IPS-18c (cell line): ENCODE results near the gene STX11.

ENCODE experiments used
- H3K4me3 ChIP-seq: 2 replicates; pipeline ENCODE4 v1.7.0; 2013; ENCODE audit warnings: low read depth, mild to moderate bottlenecking, low read length, moderate library complexity; ENCODE audit not compliant: insufficient read depth
- H3K9me3 ChIP-seq: one replicate; pipeline ENCODE4 v1.6.1; 2013; ENCODE audit warnings: mild to moderate bottlenecking, low read length, moderate library complexity; ENCODE audit not compliant: control insufficient read depth, insufficient read depth

STX11 gene

DNA sequence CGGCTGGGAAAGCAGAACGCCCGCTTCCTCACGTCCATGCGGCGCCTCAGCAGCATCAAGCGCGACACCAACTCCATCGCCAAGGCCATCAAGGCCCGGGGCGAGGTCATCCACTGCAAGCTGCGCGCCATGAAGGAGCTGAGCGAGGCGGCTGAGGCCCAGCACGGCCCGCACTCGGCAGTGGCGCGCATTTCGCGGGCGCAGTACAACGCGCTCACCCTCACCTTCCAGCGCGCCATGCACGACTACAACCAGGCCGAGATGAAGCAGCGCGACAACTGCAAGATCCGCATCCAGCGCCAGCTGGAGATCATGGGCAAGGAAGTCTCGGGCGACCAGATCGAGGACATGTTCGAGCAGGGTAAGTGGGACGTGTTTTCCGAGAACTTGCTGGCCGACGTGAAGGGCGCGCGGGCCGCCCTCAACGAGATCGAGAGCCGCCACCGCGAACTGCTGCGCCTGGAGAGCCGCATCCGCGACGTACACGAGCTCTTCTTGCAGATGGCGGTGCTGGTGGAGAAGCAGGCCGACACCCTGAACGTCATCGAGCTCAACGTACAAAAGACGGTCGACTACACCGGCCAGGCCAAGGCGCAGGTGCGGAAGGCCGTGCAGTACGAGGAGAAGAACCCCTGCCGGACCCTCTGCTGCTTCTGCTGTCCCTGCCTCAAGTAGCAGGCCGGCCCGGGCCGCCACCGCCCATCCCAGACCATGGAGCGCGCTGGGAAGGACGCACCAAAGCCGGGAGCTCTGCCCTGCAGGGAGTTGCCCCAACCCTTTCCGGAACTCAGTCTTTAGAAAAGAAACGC, 36.7 kb downstream of the STX11 start:
- no peak overlapping the region for H3K4me3 ChIP-seq
- no peaks in the 10 kb centered on the region for H3K9me3 ChIP-seq

DNA sequence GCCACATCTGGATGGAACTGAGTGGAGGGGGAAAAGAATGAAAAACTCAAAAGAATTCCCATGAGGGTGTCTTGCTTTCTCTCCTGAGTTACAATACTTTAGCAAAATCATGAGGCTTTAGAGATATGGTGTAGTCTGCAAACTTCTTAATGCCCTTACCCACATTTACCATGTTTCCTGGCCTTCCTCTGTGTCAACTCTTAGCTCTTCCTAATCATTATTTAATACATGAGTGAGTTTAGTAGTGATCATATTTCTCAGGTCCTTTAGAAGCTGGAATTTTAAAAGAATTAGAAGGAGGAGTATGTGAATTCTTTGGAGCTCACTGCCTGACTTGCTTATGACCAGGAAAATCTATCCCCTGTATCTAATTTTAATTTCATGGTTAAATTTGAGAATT, 39.0 kb downstream of the STX11 start:
- H3K4me3 ChIP-seq, result no peak overlapping the region
- no peaks in the 10 kb centered on the region for H3K9me3 ChIP-seq

DNA sequence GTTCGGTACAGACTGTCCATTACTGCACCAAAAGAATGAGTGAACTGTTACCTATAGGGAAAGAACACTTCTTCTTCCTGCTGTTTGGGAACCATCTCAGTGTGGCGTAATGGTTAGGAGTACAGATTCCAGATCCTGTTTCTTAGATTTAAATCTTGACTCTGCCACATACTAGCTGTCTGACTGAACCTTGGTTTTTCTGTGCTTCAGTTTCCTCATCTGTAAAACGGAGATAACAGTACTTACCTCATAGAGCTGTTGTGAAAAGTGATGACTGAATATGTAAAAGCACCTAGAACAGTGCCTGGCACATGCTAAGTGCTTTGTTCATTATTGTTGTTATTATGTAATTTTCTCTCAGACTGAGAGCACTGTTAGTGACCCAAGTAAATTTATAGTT, 39.8 kb downstream of the STX11 start:
- no peaks in the 10 kb centered on the region for H3K9me3 ChIP-seq
- no peak overlapping the region for H3K4me3 ChIP-seq

DNA sequence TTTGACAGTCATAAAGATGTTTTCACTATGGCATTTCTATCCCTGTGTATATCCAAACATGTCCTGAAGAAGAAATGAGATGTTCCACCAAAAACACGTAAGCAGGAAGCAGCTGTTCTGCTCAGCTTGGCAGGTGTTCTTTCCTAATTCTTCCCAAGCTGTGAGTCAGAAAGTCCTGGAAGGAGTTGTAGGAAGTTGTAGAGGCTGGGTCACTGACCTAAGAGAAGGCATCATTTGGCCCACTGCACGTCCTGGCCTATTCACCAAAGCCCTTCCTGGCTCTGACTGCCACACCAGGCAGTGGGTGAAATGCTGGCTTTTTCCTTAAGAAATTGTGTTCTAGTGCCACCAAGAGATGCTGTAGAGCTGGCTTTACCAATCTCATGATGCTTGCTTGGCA, 40.3 kb downstream of the STX11 start:
- H3K4me3 ChIP-seq, result no peak overlapping the region
- H3K9me3 ChIP-seq, result no peaks in the 10 kb centered on the region

DNA sequence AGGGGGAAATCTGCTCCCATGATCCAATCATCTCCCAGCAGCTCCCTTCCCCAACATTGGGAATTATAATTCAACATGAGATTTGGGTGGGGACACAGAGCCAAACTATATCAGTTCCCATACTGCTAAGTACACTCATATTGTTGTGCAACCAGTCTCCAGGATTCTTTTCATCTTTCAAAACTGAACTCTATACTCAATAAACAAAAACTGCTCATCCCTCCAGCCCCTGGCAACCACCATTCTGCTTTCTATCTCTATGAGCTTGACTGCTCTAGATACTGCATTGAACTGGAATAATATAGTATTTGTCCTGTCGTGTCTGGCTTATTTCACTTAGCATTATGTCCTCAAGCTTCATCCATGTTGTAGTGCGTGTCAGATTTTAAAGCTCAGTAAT, 42.9 kb downstream of the STX11 start:
- no peak overlapping the region for H3K4me3 ChIP-seq

DNA sequence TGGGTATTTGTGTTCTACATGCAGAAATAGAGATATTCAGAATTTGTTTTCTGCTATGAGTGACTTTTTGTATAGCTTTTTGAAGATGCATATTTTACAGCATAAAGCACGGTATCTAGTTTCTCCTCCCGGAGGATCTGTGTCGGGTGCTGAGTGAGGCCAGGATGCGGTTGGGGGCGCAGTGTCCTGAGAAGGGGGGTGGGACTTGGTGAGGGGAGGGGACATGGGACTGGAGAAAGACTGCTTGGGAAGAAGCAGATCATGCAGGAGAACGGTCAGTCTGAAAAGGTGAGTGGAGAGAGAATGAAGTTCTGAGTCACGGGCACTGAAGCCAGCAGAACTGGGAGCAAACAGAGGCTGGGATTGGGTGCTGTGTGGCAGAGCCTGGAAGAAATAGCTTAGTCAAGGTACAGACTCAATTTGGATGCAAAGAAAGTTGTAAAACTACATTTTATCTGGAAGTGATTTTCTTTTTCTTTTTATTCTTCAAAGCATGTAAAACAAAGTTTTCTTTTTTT, 44.0 kb downstream of the STX11 start:
- no peaks in the 10 kb centered on the region for H3K9me3 ChIP-seq
- H3K4me3 ChIP-seq, result no peak overlapping the region

More for the DNA sequence above, 42.9 kb downstream of the STX11 start:
- H3K9me3 ChIP-seq, result no peaks in the 10 kb centered on the region

DNA sequence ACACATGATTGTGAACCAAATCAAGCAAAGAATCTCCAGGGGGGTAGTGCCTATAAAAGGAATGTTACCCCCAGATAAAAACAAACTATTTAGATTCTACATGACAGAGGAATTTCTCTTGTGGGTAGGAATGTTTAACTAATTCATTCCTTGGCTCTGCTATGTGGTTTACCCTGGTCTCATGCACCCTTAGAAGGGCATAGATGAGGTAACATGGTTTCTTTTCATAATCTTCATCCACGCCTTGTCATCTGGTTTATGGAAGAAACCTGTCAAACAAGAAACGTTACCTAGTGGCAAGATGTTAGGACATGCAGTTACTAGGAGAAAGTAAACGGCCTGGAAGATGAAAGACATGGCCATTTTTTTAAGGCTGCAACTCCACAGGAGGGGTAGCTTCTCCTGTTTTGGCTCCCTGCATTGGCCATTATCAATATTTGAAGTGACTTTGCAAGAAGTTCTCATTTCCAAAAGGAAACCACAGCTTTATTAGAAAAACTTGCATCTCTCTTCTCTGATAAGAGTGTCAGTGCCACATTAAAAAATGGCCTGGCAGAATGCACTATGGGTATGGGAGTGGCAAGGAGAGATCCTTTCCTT, 45.5 kb downstream of the STX11 start:
- H3K4me3 ChIP-seq, result no peak overlapping the region
- H3K9me3 ChIP-seq, result no peaks in the 10 kb centered on the region

GRCh38 chr6:144197919-144198318, 47.6 kb downstream of the STX11 start:
- Histone ChIP-seq H3K4me3 (no peak overlapping the region), H3K9me3 (no peaks in the 10 kb centered on the region)

DNA sequence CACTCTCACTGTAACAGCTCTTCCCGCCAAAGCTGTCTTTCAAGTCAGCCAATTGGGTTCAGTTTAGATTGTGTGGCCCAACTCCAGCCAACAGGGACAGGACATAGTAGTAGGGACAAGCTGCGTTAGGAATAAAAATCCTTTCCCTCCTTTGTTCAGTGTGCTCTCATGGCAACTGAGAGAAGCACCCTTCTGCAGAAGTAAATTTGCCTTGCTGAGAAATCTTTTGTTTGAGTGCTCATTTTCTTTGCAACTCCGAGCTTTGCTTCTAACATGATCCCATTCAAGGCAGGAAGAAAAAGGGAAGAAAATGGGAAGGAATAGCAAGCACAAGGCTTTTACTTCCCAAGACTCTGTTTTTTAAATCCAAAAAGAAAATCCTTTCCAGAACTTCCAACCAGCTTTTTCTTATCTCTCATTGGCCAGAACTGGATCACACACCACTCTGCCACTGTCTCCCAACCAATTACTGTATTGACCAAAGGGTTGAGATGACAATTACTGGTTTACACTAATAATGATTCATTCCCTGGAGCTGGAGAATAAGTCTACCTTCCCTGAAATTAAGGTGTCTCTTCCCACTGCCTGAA, 52.7 kb downstream of the STX11 start:
- Histone ChIP-seq H3K9me3 (no peaks in the 10 kb centered on the region), H3K4me3 (no peak overlapping the region)

- H3K4me3 ChIP-seq, result no peak overlapping the region
- H3K9me3 ChIP-seq, result no peaks in the 10 kb centered on the region
Observed at GRCh38 chr6:144211160-144211559, 60.8 kb downstream of the STX11 start.

DNA sequence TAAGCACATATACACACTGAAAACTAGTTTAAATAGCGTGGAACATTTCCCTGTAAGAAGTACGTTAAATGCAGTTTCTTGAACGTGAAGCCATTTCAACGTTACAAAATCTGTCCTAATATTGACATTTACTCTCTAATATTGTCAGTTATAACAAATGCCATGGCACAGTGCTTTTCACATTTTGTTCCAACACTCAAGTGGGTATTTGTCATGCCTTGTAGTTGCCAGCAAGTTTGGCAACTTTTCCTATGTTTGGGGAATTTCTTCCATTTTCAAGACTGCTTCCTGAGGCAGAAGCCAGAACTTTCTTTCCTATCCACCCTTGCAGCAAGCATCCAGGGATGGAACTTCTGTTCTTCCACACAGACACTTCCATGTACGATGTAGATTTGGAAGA, 63.0 kb downstream of the STX11 start:
- Histone ChIP-seq H3K9me3 (no peaks in the 10 kb centered on the region), H3K4me3 (no peak overlapping the region)

GRCh38 chr6:144214029-144214428, 63.7 kb downstream of the STX11 start:
- no peak overlapping the region for H3K4me3 ChIP-seq
- H3K9me3 ChIP-seq, result no peaks in the 10 kb centered on the region

GRCh38 chr6:144214622-144215401, 64.5 kb downstream of the STX11 start:
- no peak overlapping the region for H3K4me3 ChIP-seq
- H3K9me3 ChIP-seq, result no peaks in the 10 kb centered on the region

GRCh38 chr6:144215402-144215931, 65.2 kb downstream of the STX11 start:
- peak overlapping the region; percentile 57 for H3K4me3 ChIP-seq
- no peaks in the 10 kb centered on the region for H3K9me3 ChIP-seq

GRCh38 chr6:144215932-144216667, 65.8 kb downstream of the STX11 start:
- peak overlapping the region; percentile 57 for H3K4me3 ChIP-seq

DNA sequence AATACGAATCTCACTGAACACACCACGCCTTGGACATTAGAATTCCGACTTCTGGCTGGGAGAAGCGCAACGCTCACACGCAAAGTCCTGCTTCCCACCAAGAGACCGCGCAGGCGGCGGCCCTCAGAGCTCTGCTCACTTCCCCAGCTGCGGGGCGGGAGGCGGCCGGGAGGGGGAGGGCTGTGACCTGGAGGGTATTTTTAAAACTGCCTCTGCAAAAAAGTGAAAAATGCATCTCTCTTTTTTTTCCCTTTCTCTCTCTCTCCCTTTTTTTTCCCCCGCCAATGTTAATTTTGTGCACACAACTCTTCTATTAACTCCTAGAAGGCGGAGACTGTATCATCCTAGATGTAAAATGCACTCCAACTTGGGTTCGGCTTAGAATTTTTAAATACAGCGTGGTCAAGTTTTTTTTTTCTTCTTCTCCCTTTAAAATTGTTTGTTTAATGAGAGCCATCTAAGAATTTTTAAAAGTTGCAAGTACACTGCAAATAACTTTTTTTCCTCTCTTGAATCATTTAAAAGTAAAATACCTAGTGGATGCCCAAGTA, 66.4 kb downstream of the STX11 start:
- Histone ChIP-seq H3K9me3 (no peaks in the 10 kb centered on the region), H3K4me3 (peak overlapping the region; percentile 57; the same call in 1 of the 2 replicates)

More at GRCh38 chr6:144215932-144216667, 65.8 kb downstream of the STX11 start:
- no peaks in the 10 kb centered on the region for H3K9me3 ChIP-seq
